K562 (cell line): ENCODE data around the gene IPO9. TPM values are rescaled to one million over a fixed set of nuclear protein-coding genes. Genes with fewer than 3 reads are reported as not detected.

Experiments used
- ATAC-seq: fragments of 200-7000 bp; cut with Tn5 transposase; 3 replicates; pipeline ENCODE4 v1.9.1; 2020; ENCODE audit warnings: moderate library complexity
- BruUV-seq: library from RNA; stranded (reverse); fragments of 400-500 nt; replicated peaks from 2 replicates; lab custom pipeline; 2021; lab: Mats Ljungman, UMichigan
- CTCF ChIA-PET: fragments of 300-600 bp; formaldehyde crosslinking; extraction: SDS; loops from one replicate; lab custom pipeline; 2021; ENCODE audit warnings: low intra/inter-chr PET ratio; lab: Yijun Ruan, JAX
- POLR2A ChIA-PET: fragments of 300-600, 350-650 bp; sonication (Branson Sonifier 250); formaldehyde crosslinking; extraction: SDS; loops from one replicate; lab custom pipeline; 2021; ENCODE audit warnings: antibody characterized with exemption, inconsistent platforms; lab: Yijun Ruan, JAX
- DNase-seq, 4 experiments: peaks; one replicate each; pipeline versions ENCODE4 v3.0.0 to v3.0.0-alpha.2; 2011 to 2018; ENCODE audit warnings: low spot score in 3 of 4, mixed read lengths in 3 of 4; ENCODE audit errors: extremely low read depth in 1 of 4
- FAIRE-seq: peaks from 2 replicates; lab custom pipeline; 2011; peaks lifted over from hg19 to GRCh38; lab: Jason Lieb, UNC
- H2AFZ ChIP-seq: 2 replicates; pipeline ENCODE4 v1.6.0; 2011; ENCODE audit warnings: low read depth, low read length, control low read depth, inconsistent platforms
- H3K27ac ChIP-seq: fragments of 200-600 bp; 3 replicates; pipeline ENCODE4 v1.8.0; 2011; ENCODE audit warnings: low read depth, mild to moderate bottlenecking, control low read depth, inconsistent platforms, low read length, moderate library complexity, mixed read lengths; ENCODE audit errors: extremely low read depth
- H3K27me3 ChIP-seq, 2 experiments: fragments of 300-600 bp in 1 of 2; 2 replicates in 1 of 2; 3 replicates in 1 of 2; pipeline versions ENCODE4 v1.6.0 to v1.8.0; 2011; ENCODE audit warnings: inconsistent platforms in 2 of 2, low read length in 2 of 2, mild to moderate bottlenecking in 1 of 2, mixed read lengths in 1 of 2, moderate library complexity in 1 of 2; ENCODE audit not compliant: control insufficient read depth in 2 of 2, insufficient read depth in 2 of 2
- H3K36me3 ChIP-seq: fragments of 300-600 bp; 3 replicates; pipeline ENCODE4 v1.8.0; 2011; ENCODE audit warnings: mild to moderate bottlenecking, low read length, inconsistent platforms; ENCODE audit not compliant: control insufficient read depth, insufficient read depth
- H3K4me1 ChIP-seq, 2 experiments: fragments of 200-600 bp in 1 of 2; replicated peaks in 1 of 2; 2 replicates in 1 of 2; 3 replicates in 1 of 2; pipeline versions ENCODE4 v1.5.1 to v1.8.0; 2011; ENCODE audit warnings: inconsistent platforms in 2 of 2, low read length in 2 of 2, mild to moderate bottlenecking in 1 of 2, mixed read lengths in 1 of 2, moderate library complexity in 1 of 2; ENCODE audit not compliant: control insufficient read depth in 2 of 2, insufficient read depth in 2 of 2
- H3K4me2 ChIP-seq: 2 replicates; pipeline ENCODE4 v1.6.1; 2011; ENCODE audit warnings: low read length, control low read depth, inconsistent platforms, mixed read lengths; ENCODE audit not compliant: insufficient read depth
- H3K4me3 ChIP-seq: fragments of 200-600 bp; sonication (generic), shearing (Covaris generic); 2 replicates; pipeline ENCODE4 v1.5.1; 2016; ENCODE audit warnings: control low read depth, inconsistent platforms
- H3K79me2 ChIP-seq: fragments of 200-600 bp; 3 replicates; pipeline ENCODE4 v1.8.0; 2011; ENCODE audit warnings: low read length, inconsistent platforms; ENCODE audit not compliant: control insufficient read depth, insufficient read depth
- H3K9ac ChIP-seq, 2 experiments: 2 replicates each; pipeline versions ENCODE4 v1.6.0 to v1.6.1; 2011; ENCODE audit warnings: low read depth in 2 of 2, low read length in 2 of 2, control low read depth in 1 of 2, inconsistent platforms in 1 of 2, mild to moderate bottlenecking in 1 of 2, mixed read lengths in 1 of 2; ENCODE audit not compliant: insufficient read depth in 1 of 2
- H3K9me1 ChIP-seq: one replicate; pipeline ENCODE4 v1.6.0; 2011; ENCODE audit warnings: inconsistent platforms, mild to moderate bottlenecking, low read length, moderate library complexity; ENCODE audit not compliant: control insufficient read depth, insufficient read depth
- H3K9me3 ChIP-seq: replicated peaks from 2 replicates; pipeline ENCODE4 v1.5.1; 2011; ENCODE audit warnings: low read depth, low read length, inconsistent platforms; ENCODE audit not compliant: control insufficient read depth, insufficient read depth
- H4K20me1 ChIP-seq: replicated peaks from 2 replicates; pipeline ENCODE4 v1.6.1; 2011; ENCODE audit warnings: low read length, inconsistent platforms, mixed read lengths; ENCODE audit not compliant: control insufficient read depth, insufficient read depth
- CBX5 ChIP-seq: IDR thresholded peaks from 2 replicates; pipeline ENCODE4 v1.6.1; 2014; ENCODE audit warnings: low read depth, borderline replicate concordance
- CC2D1A ChIP-seq: fragments of 450-650 bp; IDR thresholded peaks from 2 replicates; pipeline ENCODE4 v1.6.1; 2017; ENCODE audit warnings: mild to moderate bottlenecking
- KDM5B ChIP-seq: fragments of 200-600 bp; sonication (generic); IDR thresholded peaks from 2 replicates; pipeline ENCODE4 v1.6.1; 2012; ENCODE audit warnings: low read depth, mild to moderate bottlenecking, moderate library complexity, low read length, control low read depth, inconsistent platforms; ENCODE audit not compliant: insufficient replicate concordance
- SMARCA4 ChIP-seq: fragments of 450-650 bp; IDR thresholded peaks from 2 replicates; pipeline ENCODE4 v1.6.1; 2016
- ZNF121 ChIP-seq: sonication (generic); formaldehyde crosslinking; conservative IDR thresholded peaks from 2 replicates; pipeline ENCODE4 v1.8.0; 2022; ENCODE audit warnings: missing genetic modification reagents
- WGBS: fragments of 100-300 bp; shearing (Covaris generic); methylation state at CpG from one replicate; pipeline ENCODE4 v1.1.6; 2016; ENCODE audit warnings: low coverage, mixed read lengths; ENCODE audit not compliant: insufficient coverage; ENCODE audit errors: missing lambda C conversion rate; 5-methylcytosine and 5-hydroxymethylcytosine counted together
- in situ Hi-C: fragments of 300-500 bp; cut with MboI; formaldehyde crosslinking; loops from 4 replicates; pipeline ENCODE4 v1.15.0; 2018; ENCODE audit warnings: inconsistent platforms, mixed read lengths
- intact Hi-C: fragments of 100-400 bp; cut with micrococcal nuclease; formaldehyde crosslinking; loops from 2 replicates; pipeline ENCODE4 v1.14.2; 2022
- polyA plus RNA-seq, 8 experiments: library from polyadenylated mRNA; depleted of rRNA in 4 of 8; stranded (reverse) in 5 of 8; unstranded in 3 of 8; fragments of >200 nt; fragmentation: Nextera tagmentation in 2 of 8; fragmentation: Illumina TruSeq in 1 of 8; extraction: Ambion mirVana in 2 of 8; extraction: Trizol in 1 of 8; gene quantifications; 2 replicates each; pipeline versions ENCODE4 v1.2.1 to v1.2.3, GENCODE V29; 2011 to 2014; ENCODE audit warnings: inconsistent platforms in 1 of 8, missing spikeins in 1 of 8
- total RNA-seq, 7 experiments: library from RNA; depleted of rRNA in 6 of 7; stranded (reverse); fragments of >200 nt in 6 of 7; fragmentation: Illumina TruSeq in 2 of 7; extraction: Trizol in 2 of 7; gene quantifications; 2 replicates each; pipeline versions ENCODE4 v1.2.1 to v1.2.3, GENCODE V29; 2011 to 2021; ENCODE audit warnings: low replicate concordance in 1 of 7
- TF ChIP-seq, protein P1 (sequence below): sonication (generic); formaldehyde crosslinking; IDR thresholded peaks from 2 replicates; pipeline ENCODE4 v1.8.0; 2022; ENCODE audit warnings: missing genetic modification reagents, mild to moderate bottlenecking, borderline replicate concordance
- TF ChIP-seq, protein P2 (sequence below): sonication (generic); formaldehyde crosslinking; IDR thresholded peaks from 2 replicates; pipeline ENCODE4 v1.8.0; 2022; ENCODE audit warnings: mild to moderate bottlenecking, missing genetic modification reagents, borderline replicate concordance
- TF ChIP-seq, protein P3 (sequence below): sonication (generic); formaldehyde crosslinking; IDR thresholded peaks from 2 replicates; pipeline ENCODE4 v1.9.0; 2022; ENCODE audit warnings: mild to moderate bottlenecking, missing genetic modification reagents
- TF ChIP-seq, protein P4 (sequence below): fragments of 250-450 bp; sonication (Bioruptor Pico); IDR thresholded peaks from 2 replicates; pipeline ENCODE4 v1.8.0; 2022; ENCODE audit warnings: moderate library complexity, mild to moderate bottlenecking, inconsistent platforms

Gene IPO9
- total and polyA plus RNA-seq, 9 of the 15 experiments (the other 6 are each of a cell fraction or from before 2014, with no cell fraction given): 27.9 to 78.6 (median 43.9) TPM

DNA sequence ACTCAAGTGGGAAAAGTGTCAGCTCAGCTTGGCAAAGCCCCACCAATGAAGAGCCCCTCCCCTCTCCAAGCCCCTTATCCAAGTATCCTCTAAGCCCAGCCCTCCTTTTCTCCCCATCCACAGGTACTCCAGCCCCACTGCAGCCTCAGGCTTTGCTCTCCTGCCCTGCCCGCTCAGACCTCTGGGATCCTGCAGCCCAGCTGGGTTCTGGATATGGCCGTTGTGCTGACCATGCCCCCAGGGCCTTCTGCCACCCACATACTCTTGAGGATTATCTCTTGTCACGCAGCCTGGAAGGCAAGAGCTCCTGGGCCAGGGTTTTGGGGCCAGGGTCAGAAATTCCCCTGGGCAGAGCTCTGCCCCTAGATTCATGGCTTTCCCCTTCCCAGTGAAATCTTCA lies 64.5 kb downstream of the IPO9 start (continued):
- TF ChIP-seq, protein P1, sequence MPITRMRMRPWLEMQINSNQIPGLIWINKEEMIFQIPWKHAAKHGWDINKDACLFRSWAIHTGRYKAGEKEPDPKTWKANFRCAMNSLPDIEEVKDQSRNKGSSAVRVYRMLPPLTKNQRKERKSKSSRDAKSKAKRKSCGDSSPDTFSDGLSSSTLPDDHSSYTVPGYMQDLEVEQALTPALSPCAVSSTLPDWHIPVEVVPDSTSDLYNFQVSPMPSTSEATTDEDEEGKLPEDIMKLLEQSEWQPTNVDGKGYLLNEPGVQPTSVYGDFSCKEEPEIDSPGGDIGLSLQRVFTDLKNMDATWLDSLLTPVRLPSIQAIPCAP (CRISPR knock-in tag): no peak
- TF ChIP-seq CC2D1A (no peak), CBX5 (no peak)

DNA sequence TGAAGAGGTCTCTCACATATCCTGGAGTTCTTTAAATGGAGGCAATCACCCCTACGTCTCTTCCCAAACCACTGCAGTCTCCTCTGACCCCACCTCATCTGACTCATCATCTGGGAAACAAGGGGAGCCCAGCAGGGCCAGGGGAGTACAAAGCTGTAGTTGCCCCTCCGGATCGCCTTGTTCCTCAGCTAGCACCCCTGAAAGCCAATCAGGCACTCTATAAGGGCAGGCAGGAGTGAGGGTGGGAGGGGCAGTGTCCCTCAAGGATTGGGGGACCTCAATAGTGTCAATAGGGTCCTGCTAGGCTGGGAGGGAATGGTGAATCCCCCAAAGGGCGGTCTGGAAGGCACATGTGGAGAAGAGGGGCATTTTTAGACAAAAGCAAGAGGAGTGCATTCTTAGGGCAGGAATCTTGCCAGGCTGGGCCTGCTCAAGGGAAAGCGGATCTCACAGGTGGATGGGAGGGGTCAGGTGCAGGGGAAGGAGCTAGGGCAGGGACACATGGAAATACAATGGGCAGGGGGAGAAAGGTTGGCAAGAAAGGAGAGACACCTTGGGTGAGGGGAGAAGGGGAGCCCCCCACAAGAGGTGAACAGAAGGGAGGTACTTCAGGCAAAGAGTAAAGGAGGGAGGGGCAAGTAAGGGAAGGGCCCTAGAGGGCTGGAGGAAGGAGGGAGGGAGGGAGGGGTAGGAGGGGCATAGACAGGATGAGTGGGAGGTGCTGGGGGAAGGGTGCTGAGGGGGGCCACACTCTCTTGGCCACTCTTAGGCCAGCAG lies 65.6 kb downstream of the IPO9 start:
- H2AFZ ChIP-seq: no peak overlapping the region
- H4K20me1 ChIP-seq: no peaks in the 10 kb centered on the region; the same call in 1 of the 2 replicates
- no peak for ATAC-seq
- BruUV-seq: no TSS peak
- peaks cover 0 to 12% of the 10 kb centered on the region in 2 experiments; a peak in 3 of 5 replicates for H3K27me3 ChIP-seq
- intact Hi-C loops (no loop called here), in situ Hi-C loops (loop anchor here (5.0 kb wide), 2 partner anchors 78 to 228 kb away; partner anchors contain the start of gene GPR37L1)
- no peaks in the 10 kb centered on the region for H3K9me1 ChIP-seq
- H3K9ac ChIP-seq: peak overlapping the region in 1 of 2 experiments; percentile 6; a peak in 1 of 4 replicates
- H3K4me3 ChIP-seq: no peak overlapping the region
- H3K79me2 ChIP-seq: no peaks in the 10 kb centered on the region
- no peaks in the 10 kb centered on the region for H3K36me3 ChIP-seq
- no peak overlapping the region for H3K4me2 ChIP-seq
- ChIA-PET CTCF (interaction anchor here (1.0 to 5.3 kb wide), 4 partner anchors 17 to 224 kb away, joined by 3 to 117 read pairs (median 16); no protein-coding TSS in a partner anchor), POLR2A (interaction anchor here (0.5 to 3.0 kb wide), 11 partner anchors 8 to 239 kb away, joined by 3 to 24 read pairs (median 7); partner anchors contain the start of gene GPR37L1)
- no peak overlapping the region for H3K27ac ChIP-seq
- no peak for FAIRE-seq
- no peaks in the 10 kb centered on the region for H3K9me3 ChIP-seq
- peak in 1 of 4 experiments; percentile 41 for DNase-seq
- WGBS: 28% methylated on average over 5 of the region's 5 CpGs
- peaks cover 3 to 5% of the 10 kb centered on the region in 2 experiments; a peak in 2 of 5 replicates for H3K4me1 ChIP-seq
- TF ChIP-seq, protein P2, sequence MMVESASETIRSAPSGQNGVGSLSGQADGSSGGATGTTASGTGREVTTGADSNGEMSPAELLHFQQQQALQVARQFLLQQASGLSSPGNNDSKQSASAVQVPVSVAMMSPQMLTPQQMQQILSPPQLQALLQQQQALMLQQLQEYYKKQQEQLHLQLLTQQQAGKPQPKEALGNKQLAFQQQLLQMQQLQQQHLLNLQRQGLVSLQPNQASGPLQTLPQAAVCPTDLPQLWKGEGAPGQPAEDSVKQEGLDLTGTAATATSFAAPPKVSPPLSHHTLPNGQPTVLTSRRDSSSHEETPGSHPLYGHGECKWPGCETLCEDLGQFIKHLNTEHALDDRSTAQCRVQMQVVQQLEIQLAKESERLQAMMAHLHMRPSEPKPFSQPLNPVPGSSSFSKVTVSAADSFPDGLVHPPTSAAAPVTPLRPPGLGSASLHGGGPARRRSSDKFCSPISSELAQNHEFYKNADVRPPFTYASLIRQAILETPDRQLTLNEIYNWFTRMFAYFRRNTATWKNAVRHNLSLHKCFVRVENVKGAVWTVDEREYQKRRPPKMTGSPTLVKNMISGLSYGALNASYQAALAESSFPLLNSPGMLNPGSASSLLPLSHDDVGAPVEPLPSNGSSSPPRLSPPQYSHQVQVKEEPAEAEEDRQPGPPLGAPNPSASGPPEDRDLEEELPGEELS (CRISPR knock-in tag): no peak
- TF ChIP-seq, protein P3, sequence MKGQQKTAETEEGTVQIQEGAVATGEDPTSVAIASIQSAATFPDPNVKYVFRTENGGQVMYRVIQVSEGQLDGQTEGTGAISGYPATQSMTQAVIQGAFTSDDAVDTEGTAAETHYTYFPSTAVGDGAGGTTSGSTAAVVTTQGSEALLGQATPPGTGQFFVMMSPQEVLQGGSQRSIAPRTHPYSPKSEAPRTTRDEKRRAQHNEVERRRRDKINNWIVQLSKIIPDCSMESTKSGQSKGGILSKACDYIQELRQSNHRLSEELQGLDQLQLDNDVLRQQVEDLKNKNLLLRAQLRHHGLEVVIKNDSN (CRISPR knock-in tag): no peak
- no peak for TF ChIP-seq SMARCA4
- TF ChIP-seq, protein P4, sequence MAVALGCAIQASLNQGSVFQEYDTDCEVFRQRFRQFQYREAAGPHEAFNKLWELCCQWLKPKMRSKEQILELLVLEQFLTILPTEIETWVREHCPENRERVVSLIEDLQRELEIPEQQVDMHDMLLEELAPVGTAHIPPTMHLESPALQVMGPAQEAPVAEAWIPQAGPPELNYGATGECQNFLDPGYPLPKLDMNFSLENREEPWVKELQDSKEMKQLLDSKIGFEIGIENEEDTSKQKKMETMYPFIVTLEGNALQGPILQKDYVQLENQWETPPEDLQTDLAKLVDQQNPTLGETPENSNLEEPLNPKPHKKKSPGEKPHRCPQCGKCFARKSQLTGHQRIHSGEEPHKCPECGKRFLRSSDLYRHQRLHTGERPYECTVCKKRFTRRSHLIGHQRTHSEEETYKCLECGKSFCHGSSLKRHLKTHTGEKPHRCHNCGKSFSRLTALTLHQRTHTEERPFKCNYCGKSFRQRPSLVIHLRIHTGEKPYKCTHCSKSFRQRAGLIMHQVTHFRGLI (CRISPR knock-in tag): no peak
- TF ChIP-seq KDM5B: no peak
- TF ChIP-seq ZNF121: no peak
